A673 (cell line): ENCODE results near the gene C1orf74.

Experiments
- CTCF ChIP-seq: fragments of 300-800, 200-600 bp; sonication (generic); conservative IDR thresholded peaks from 2 replicates; pipeline ENCODE4 v1.5.1; 2017; ENCODE audit warnings: low read depth, mild to moderate bottlenecking, antibody characterized with exemption, low read length, moderate library complexity, mixed read lengths
- EZH2 ChIP-seq: fragments of 200-600 bp; sonication (generic); IDR thresholded peaks from 2 replicates; pipeline ENCODE4 v1.6.1; 2017; ENCODE audit warnings: borderline replicate concordance, low read depth, mild to moderate bottlenecking, mixed read lengths, antibody characterized with exemption, low read length; ENCODE audit not compliant: poor library complexity, severe bottlenecking

GRCh38 chr1:209808059-209808581 is 23.8 kb upstream of the C1orf74 start:
- no peak for TF ChIP-seq CTCF
- no peak for TF ChIP-seq EZH2
